H1 (cell line): ENCODE results near the gene LRP8. TPM values are rescaled to one million over a fixed set of nuclear protein-coding genes. Genes with fewer than 3 reads are reported as not detected.

Experiments used
- BCL11A ChIP-seq, 2 experiments: IDR thresholded peaks; one replicate each; pipeline ENCODE4 v1.6.1; 2011; ENCODE audit warnings: low read depth in 2 of 2, low read length in 2 of 2, mild to moderate bottlenecking in 2 of 2
- CTBP2 ChIP-seq: IDR thresholded peaks from 2 replicates; pipeline ENCODE4 v1.7.0; 2011; ENCODE audit warnings: borderline replicate concordance, mild to moderate bottlenecking, moderate library complexity, mixed read lengths, low read length; ENCODE audit not compliant: insufficient read depth, insufficient read length
- HDAC2 ChIP-seq, 2 experiments: fragments of 300-600 bp in 1 of 2; sonication (generic) in 1 of 2; IDR thresholded peaks; 2 replicates each; pipeline ENCODE4 v1.6.1; 2011 to 2012; ENCODE audit warnings: low read depth in 2 of 2, low read length in 2 of 2, mild to moderate bottlenecking in 2 of 2, moderate library complexity in 2 of 2, borderline replicate concordance in 1 of 2, inconsistent platforms in 1 of 2
- PHF8 ChIP-seq: fragments of 200-600 bp; sonication (generic); conservative IDR thresholded peaks from 2 replicates; pipeline ENCODE4 v1.7.1; 2012; ENCODE audit warnings: low read depth, mild to moderate bottlenecking, inconsistent platforms, low read length, moderate library complexity
- SAP30 ChIP-seq: fragments of 300-600 bp; sonication (generic); IDR thresholded peaks from 2 replicates; pipeline ENCODE4 v1.7.1; 2012; ENCODE audit warnings: low read length, moderate library complexity, mild to moderate bottlenecking, inconsistent platforms; ENCODE audit not compliant: insufficient read depth, insufficient replicate concordance
- SIX5 ChIP-seq: IDR thresholded peaks from 2 replicates; pipeline ENCODE4 v1.6.1; 2011; ENCODE audit warnings: mild to moderate bottlenecking, low read depth, low read length
- polyA plus RNA-seq, 7 experiments: library from polyadenylated mRNA; depleted of rRNA in 3 of 7; stranded (reverse) in 5 of 7; unstranded in 2 of 7; fragments of >200 nt in 5 of 7; fragments of 200-250 nt in 2 of 7; gene quantifications; 1 replicate in 5 of 7; 2 replicates in 1 of 7; 4 replicates in 1 of 7; pipeline versions ENCODE4 v1.2.1 to v1.2.3, GENCODE V29; 2011 to 2013; ENCODE audit warnings: missing spikeins in 2 of 7, mixed read lengths in 2 of 7
- total RNA-seq: library from RNA; stranded (reverse); fragmentation: NEBNext Ultra II Directional; extraction: Animal tissue kit (Norgen Biotek cat#: 25700); gene quantifications from 2 replicates; pipeline ENCODE4 v1.2.1, GENCODE V29; 2021

The LRP8 gene
- total and polyA plus RNA-seq, 2 of the 8 experiments (the other 6 are each of a cell fraction or from before 2014, with no cell fraction given), result 63.2 to 66.4 TPM

GRCh38 chr1:53254011-53254640, 73.7 kb downstream of the LRP8 start (continued):
- no peak for TF ChIP-seq BCL11A (IDR thresholded peaks at IDR 0.05; ENCODE audit: low read depth in 2 of 2, low read length in 2 of 2)
- TF ChIP-seq CTBP2, result no peak
- no peak for TF ChIP-seq SAP30
- no peak for TF ChIP-seq SIX5
- no peak for TF ChIP-seq PHF8
- no peak for TF ChIP-seq HDAC2 (IDR thresholded peaks at IDR 0.05; ENCODE audit: borderline replicate concordance in 1 of 2, low read depth in 2 of 2, low read length in 2 of 2)
